Measurements from ENCODE around the gene JAKMIP1.

The JAKMIP1 gene

GRCh38 chr4:6042293-6043063 is 157.9 kb downstream of the JAKMIP1 start:
- DNase-seq (ENCODE audit: low read depth), result no peak

GRCh38 chr4:6041800-6042199 is 158.5 kb downstream of the JAKMIP1 start:
- DNase-seq (ENCODE audit: low read depth), result no peak

GRCh38 chr4:6038711-6039110 is 161.6 kb downstream of the JAKMIP1 start:
- DNase-seq (ENCODE audit: low read depth), result no peak

GRCh38 chr4:6035786-6036185 is 164.6 kb downstream of the JAKMIP1 start:
- no peak for DNase-seq (ENCODE audit: low read depth)

GRCh38 chr4:6033381-6033780 is 167.0 kb downstream of the JAKMIP1 start:
- DNase-seq (ENCODE audit: low read depth), result no peak

GRCh38 chr4:6032249-6033244 is 167.8 kb downstream of the JAKMIP1 start:
- no peak for DNase-seq (ENCODE audit: low read depth)

GRCh38 chr4:6031846-6032245 is 168.5 kb downstream of the JAKMIP1 start:
- no peak for DNase-seq (ENCODE audit: low read depth)

- no peak for DNase-seq (ENCODE audit: low read depth)
Observed at GRCh38 chr4:6030679-6031078, 169.7 kb downstream of the JAKMIP1 start.

GRCh38 chr4:6029254-6029653 is 171.1 kb downstream of the JAKMIP1 start:
- no peak for DNase-seq (ENCODE audit: low read depth)

- no peak for DNase-seq (ENCODE audit: low read depth)
Observed at GRCh38 chr4:6028168-6028567, 172.2 kb downstream of the JAKMIP1 start.

- DNase-seq (ENCODE audit: low read depth), result no peak
Observed at GRCh38 chr4:6027392-6027791, 173.0 kb downstream of the JAKMIP1 start.

GRCh38 chr4:6024313-6024960 is 175.9 kb downstream of the JAKMIP1 start:
- DNase-seq (ENCODE audit: low read depth), result no peak

- no peak for DNase-seq (ENCODE audit: low read depth)
Observed at GRCh38 chr4:6023731-6024130, 176.6 kb downstream of the JAKMIP1 start.

GRCh38 chr4:6022607-6023288 is 177.6 kb downstream of the JAKMIP1 start:
- no peak for DNase-seq (ENCODE audit: low read depth)

GRCh38 chr4:6021831-6022606 is 178.3 kb downstream of the JAKMIP1 start:
- no peak for DNase-seq (ENCODE audit: low read depth)

- DNase-seq (ENCODE audit: low read depth), result no peak
Observed at GRCh38 chr4:6020613-6021012, 179.7 kb downstream of the JAKMIP1 start.

- DNase-seq (ENCODE audit: low read depth), result no peak
Observed at GRCh38 chr4:6019316-6020263, 180.8 kb downstream of the JAKMIP1 start.

- DNase-seq (ENCODE audit: low read depth), result no peak
Observed at GRCh38 chr4:6018331-6018730, 182.0 kb downstream of the JAKMIP1 start, which contains the start of gene C4orf50. C4orf50 (minus strand) TSS chr4:6018431.

- no peak for DNase-seq (ENCODE audit: low read depth)
Observed at GRCh38 chr4:6017800-6018199, 182.5 kb downstream of the JAKMIP1 start.

GRCh38 chr4:6017030-6017429 is 183.3 kb downstream of the JAKMIP1 start:
- no peak for DNase-seq (ENCODE audit: low read depth)
